GM18505 (cell line): ENCODE results near the gene TREML4.

Experiments
- ATAC-seq: cut with Tn5 transposase; IDR thresholded peaks from one replicate; pipeline ENCODE4 v1.9.1; 2021; ENCODE audit not compliant: unreplicated experiment
- POLR2A ChIP-seq: IDR thresholded peaks from 4 replicates; pipeline ENCODE4 v1.6.1; 2011; ENCODE audit warnings: borderline replicate concordance; ENCODE audit not compliant: insufficient read depth, insufficient read length; ENCODE audit errors: extremely low read depth

TREML4 gene

GRCh38 chr6:41274256-41274655 is 46.1 kb downstream of the TREML4 start:
- ATAC-seq: no peak
- TF ChIP-seq POLR2A: no peak

GRCh38 chr6:41275489-41275888 is 47.3 kb downstream of the TREML4 start:
- TF ChIP-seq POLR2A: no peak
- no peak for ATAC-seq

- no peak for TF ChIP-seq POLR2A
Observed at GRCh38 chr6:41277605-41278004, 49.5 kb downstream of the TREML4 start.

GRCh38 chr6:41278699-41279405 is 50.7 kb downstream of the TREML4 start:
- ATAC-seq: no peak
- TF ChIP-seq POLR2A: no peak

More at GRCh38 chr6:41277605-41278004, 49.5 kb downstream of the TREML4 start:
- no peak for ATAC-seq

- no peak for TF ChIP-seq POLR2A
- no peak for ATAC-seq
Observed at GRCh38 chr6:41280381-41281057, 52.4 kb downstream of the TREML4 start.

GRCh38 chr6:41283600-41283999 is 55.5 kb downstream of the TREML4 start:
- ATAC-seq: no peak
- TF ChIP-seq POLR2A: no peak

GRCh38 chr6:41284726-41285125 is 56.6 kb downstream of the TREML4 start:
- no peak for TF ChIP-seq POLR2A
- no peak for ATAC-seq

GRCh38 chr6:41286544-41287346 is 58.6 kb downstream of the TREML4 start, which contains the start of gene TREM1:
TSS of gene TREM1 (minus strand) at chr6:41286682. CDS start at chr6:41286655, 27 bp downstream.
- no peak for TF ChIP-seq POLR2A
- no peak for ATAC-seq

GRCh38 chr6:41288030-41288753 is 60.0 kb downstream of the TREML4 start:
- no peak for TF ChIP-seq POLR2A
- peak; percentile 53 for ATAC-seq
